IPS-NIHi11 (cell line): ENCODE results near the gene ZNF503.

ENCODE experiments used
- DNase-seq: peaks from one replicate; pipeline ENCODE4 v3.0.0; 2012; ENCODE audit warnings: mixed read lengths, low spot score

The ZNF503 gene

GRCh38 chr10:75431180-75432111 lies 29.9 kb upstream of the ZNF503 start, which contains the start of gene LRMDA:
Gene LRMDA, plus strand, starts transcription at chr10:75431624.
- peak; percentile 74 for DNase-seq

GRCh38 chr10:75430000-75430763 lies 28.6 kb upstream of the ZNF503 start:
- DNase-seq = peak; percentile 74

- DNase-seq = no peak
These were observed 27.7 kb upstream of the ZNF503 start for GRCh38 chr10:75429159-75429827.

- no peak for DNase-seq
These were observed 27.0 kb upstream of the ZNF503 start for GRCh38 chr10:75428434-75429158.

GRCh38 chr10:75427951-75428350 lies 26.4 kb upstream of the ZNF503 start:
- no peak for DNase-seq

- DNase-seq = no peak
These were observed 25.3 kb upstream of the ZNF503 start for GRCh38 chr10:75426880-75427279.

- DNase-seq = no peak
These were observed 23.9 kb upstream of the ZNF503 start for GRCh38 chr10:75425291-75426079.

- no peak for DNase-seq
These were observed 23.0 kb upstream of the ZNF503 start for GRCh38 chr10:75424571-75424970.

- DNase-seq = no peak
These were observed 21.3 kb upstream of the ZNF503 start for GRCh38 chr10:75422913-75423312.

- DNase-seq = no peak
These were observed 17.1 kb upstream of the ZNF503 start for GRCh38 chr10:75418712-75419111.

- DNase-seq = no peak
These were observed 16.7 kb upstream of the ZNF503 start for GRCh38 chr10:75418293-75418692.

GRCh38 chr10:75417522-75417927 lies 16.0 kb upstream of the ZNF503 start:
- DNase-seq = peak; percentile 55

GRCh38 chr10:75414527-75414926 lies 13.0 kb upstream of the ZNF503 start:
- no peak for DNase-seq

GRCh38 chr10:75410132-75411005 lies 8.8 kb upstream of the ZNF503 start:
- no peak for DNase-seq

GRCh38 chr10:75408911-75409885 lies 7.6 kb upstream of the ZNF503 start:
- DNase-seq = peak; percentile 94

GRCh38 chr10:75408509-75408875 lies 6.9 kb upstream of the ZNF503 start:
- DNase-seq = no peak

- no peak for DNase-seq
These were observed 6.3 kb upstream of the ZNF503 start for GRCh38 chr10:75407713-75408508.

- DNase-seq = no peak
These were observed 5.7 kb upstream of the ZNF503 start for GRCh38 chr10:75407224-75407712.
